WTC11 (cell line): Measurements from ENCODE around the gene CAPZB.

Experiments
- KAT7 ChIP-seq: sonication (generic); formaldehyde crosslinking; IDR thresholded peaks from 2 replicates; pipeline ENCODE4 v1.8.1; 2023; ENCODE audit warnings: missing genetic modification reagents, mild to moderate bottlenecking, borderline replicate concordance
- NR2C2 ChIP-seq: sonication (generic); formaldehyde crosslinking; IDR thresholded peaks from 2 replicates; pipeline ENCODE4 v1.8.0; 2022; ENCODE audit warnings: mild to moderate bottlenecking, missing genetic modification reagents
- TF ChIP-seq, protein P1 (sequence below): fragments of 200-600 bp; IDR thresholded peaks from 2 replicates; pipeline ENCODE4 v1.8.0; 2022; ENCODE audit warnings: antibody characterized with exemption
- TF ChIP-seq, protein P2 (sequence below): sonication (generic); formaldehyde crosslinking; IDR thresholded peaks from 2 replicates; pipeline ENCODE4 v1.8.1; 2023; ENCODE audit warnings: mild to moderate bottlenecking, missing genetic modification reagents
- TF ChIP-seq, protein P3 (sequence below): sonication (generic); formaldehyde crosslinking; IDR thresholded peaks from 2 replicates; pipeline ENCODE4 v1.8.1; 2022; ENCODE audit warnings: low read depth, missing genetic modification reagents, borderline replicate concordance
- TF ChIP-seq, protein P4 (sequence below): sonication (generic); formaldehyde crosslinking; IDR thresholded peaks from 2 replicates; pipeline ENCODE4 v1.8.0; 2023; ENCODE audit warnings: missing genetic modification reagents
- TF ChIP-seq, protein P5 (sequence below): sonication (generic); formaldehyde crosslinking; IDR thresholded peaks from 2 replicates; pipeline ENCODE4 v1.8.1; 2023; ENCODE audit warnings: mild to moderate bottlenecking, missing genetic modification reagents, moderate library complexity

DNA sequence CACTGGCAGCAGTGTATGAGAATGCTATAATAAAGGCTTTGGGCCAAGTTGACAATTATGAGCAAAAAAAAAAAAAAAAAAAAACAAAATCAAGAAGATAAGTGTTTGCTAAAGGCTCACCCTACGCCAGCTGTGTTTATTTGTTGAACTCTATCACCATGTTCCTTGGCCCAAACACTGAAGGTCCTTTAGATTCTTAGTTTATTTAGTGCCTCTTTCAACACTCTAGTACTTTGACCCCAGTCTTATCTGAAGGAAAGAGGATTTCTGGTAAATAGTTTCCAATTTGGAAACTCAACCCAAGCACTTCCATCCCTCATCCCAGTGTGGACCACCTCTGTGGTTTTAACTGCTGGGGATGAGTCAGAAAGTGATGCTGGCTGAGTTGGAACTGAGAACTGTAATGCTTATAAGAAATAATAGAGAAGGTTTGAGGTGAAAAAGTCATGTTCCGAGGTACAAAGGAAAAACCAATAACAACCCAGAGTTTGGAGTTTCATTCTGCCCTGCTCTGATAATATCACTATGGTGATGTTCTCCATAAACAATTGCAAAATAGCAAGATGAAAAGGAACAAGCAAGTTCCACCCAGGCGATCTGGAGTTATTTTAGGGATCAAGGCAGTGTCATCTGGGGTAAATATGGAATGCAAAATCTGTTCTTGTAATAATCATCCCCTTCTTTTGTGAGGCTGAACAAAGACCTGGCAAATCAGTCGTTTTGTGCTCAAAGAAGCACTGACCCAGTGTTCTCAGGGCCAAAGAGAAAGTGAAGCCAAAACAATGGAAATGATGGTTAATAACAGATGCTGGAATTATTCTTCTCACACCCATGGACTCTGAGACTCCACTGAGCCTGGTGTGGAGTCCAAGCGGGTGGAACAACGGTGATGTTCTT lies 19.7 kb upstream of the CAPZB start:
- TF ChIP-seq NR2C2 (CRISPR knock-in tag) (no peak), KAT7 (CRISPR knock-in tag) (no peak)
- TF ChIP-seq, protein P1, sequence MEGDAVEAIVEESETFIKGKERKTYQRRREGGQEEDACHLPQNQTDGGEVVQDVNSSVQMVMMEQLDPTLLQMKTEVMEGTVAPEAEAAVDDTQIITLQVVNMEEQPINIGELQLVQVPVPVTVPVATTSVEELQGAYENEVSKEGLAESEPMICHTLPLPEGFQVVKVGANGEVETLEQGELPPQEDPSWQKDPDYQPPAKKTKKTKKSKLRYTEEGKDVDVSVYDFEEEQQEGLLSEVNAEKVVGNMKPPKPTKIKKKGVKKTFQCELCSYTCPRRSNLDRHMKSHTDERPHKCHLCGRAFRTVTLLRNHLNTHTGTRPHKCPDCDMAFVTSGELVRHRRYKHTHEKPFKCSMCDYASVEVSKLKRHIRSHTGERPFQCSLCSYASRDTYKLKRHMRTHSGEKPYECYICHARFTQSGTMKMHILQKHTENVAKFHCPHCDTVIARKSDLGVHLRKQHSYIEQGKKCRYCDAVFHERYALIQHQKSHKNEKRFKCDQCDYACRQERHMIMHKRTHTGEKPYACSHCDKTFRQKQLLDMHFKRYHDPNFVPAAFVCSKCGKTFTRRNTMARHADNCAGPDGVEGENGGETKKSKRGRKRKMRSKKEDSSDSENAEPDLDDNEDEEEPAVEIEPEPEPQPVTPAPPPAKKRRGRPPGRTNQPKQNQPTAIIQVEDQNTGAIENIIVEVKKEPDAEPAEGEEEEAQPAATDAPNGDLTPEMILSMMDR: no peak
- TF ChIP-seq, protein P2, sequence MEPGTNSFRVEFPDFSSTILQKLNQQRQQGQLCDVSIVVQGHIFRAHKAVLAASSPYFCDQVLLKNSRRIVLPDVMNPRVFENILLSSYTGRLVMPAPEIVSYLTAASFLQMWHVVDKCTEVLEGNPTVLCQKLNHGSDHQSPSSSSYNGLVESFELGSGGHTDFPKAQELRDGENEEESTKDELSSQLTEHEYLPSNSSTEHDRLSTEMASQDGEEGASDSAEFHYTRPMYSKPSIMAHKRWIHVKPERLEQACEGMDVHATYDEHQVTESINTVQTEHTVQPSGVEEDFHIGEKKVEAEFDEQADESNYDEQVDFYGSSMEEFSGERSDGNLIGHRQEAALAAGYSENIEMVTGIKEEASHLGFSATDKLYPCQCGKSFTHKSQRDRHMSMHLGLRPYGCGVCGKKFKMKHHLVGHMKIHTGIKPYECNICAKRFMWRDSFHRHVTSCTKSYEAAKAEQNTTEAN: no peak
- TF ChIP-seq, protein P3, sequence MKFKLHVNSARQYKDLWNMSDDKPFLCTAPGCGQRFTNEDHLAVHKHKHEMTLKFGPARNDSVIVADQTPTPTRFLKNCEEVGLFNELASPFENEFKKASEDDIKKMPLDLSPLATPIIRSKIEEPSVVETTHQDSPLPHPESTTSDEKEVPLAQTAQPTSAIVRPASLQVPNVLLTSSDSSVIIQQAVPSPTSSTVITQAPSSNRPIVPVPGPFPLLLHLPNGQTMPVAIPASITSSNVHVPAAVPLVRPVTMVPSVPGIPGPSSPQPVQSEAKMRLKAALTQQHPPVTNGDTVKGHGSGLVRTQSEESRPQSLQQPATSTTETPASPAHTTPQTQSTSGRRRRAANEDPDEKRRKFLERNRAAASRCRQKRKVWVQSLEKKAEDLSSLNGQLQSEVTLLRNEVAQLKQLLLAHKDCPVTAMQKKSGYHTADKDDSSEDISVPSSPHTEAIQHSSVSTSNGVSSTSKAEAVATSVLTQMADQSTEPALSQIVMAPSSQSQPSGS (CRISPR knock-in tag): no peak
- TF ChIP-seq, protein P4, sequence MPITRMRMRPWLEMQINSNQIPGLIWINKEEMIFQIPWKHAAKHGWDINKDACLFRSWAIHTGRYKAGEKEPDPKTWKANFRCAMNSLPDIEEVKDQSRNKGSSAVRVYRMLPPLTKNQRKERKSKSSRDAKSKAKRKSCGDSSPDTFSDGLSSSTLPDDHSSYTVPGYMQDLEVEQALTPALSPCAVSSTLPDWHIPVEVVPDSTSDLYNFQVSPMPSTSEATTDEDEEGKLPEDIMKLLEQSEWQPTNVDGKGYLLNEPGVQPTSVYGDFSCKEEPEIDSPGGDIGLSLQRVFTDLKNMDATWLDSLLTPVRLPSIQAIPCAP (CRISPR knock-in tag): no peak
- TF ChIP-seq, protein P5, sequence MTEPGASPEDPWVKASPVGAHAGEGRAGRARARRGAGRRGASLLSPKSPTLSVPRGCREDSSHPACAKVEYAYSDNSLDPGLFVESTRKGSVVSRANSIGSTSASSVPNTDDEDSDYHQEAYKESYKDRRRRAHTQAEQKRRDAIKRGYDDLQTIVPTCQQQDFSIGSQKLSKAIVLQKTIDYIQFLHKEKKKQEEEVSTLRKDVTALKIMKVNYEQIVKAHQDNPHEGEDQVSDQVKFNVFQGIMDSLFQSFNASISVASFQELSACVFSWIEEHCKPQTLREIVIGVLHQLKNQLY: no peak
